Tibial artery (tissue), 4 donors: ENCODE measurements around the gene WDPCP.
"Not testable (repeated sequence)": the region's sequence is repeated elsewhere in the genome, so short reads cannot be mapped to it uniquely, and the experiment has no call there.

Experiments
- DNase-seq, 2 donors: peaks; one replicate each; pipeline ENCODE4 v3.0.0-alpha.2; 2019
- H3K27ac ChIP-seq, 2 donors: fragments of 200-600 bp; sonication (generic) in 1 of 2; 1 replicate in 1 of 2; 2 replicates in 1 of 2; pipeline ENCODE4 v1.5.1; 2018 to 2019; ENCODE audit warnings: mild to moderate bottlenecking in 1 of 2
- H3K27me3 ChIP-seq, 2 donors: fragments of 200-600 bp; sonication (generic) in 1 of 2; one replicate each; pipeline versions ENCODE4 v1.5.1 to v1.6.0; 2016 to 2019
- H3K36me3 ChIP-seq, 3 donors: fragments of 200-600 bp; sonication (generic) in 2 of 3; one replicate each; pipeline ENCODE4 v1.5.1; 2016 to 2019; ENCODE audit warnings: mild to moderate bottlenecking in 2 of 3
- H3K4me1 ChIP-seq, 4 donors: fragments of 200-600 bp; sonication (generic) in 2 of 4; 1 replicate in 3 of 4; 2 replicates in 1 of 4; pipeline ENCODE4 v1.5.1; 2016 to 2019
- H3K4me3 ChIP-seq, 2 donors: fragments of 200-600 bp; sonication (generic) in 1 of 2; 1 replicate in 1 of 2; 2 replicates in 1 of 2; pipeline ENCODE4 v1.5.1; 2018 to 2019; ENCODE audit warnings: mild to moderate bottlenecking in 2 of 2
- H3K9me3 ChIP-seq, 3 donors: fragments of 200-600 bp; sonication (generic) in 1 of 3; one replicate each; pipeline ENCODE4 v1.5.1; 2016 to 2019
- intact Hi-C: fragments of 100-400 bp; cut with DNase I; formaldehyde crosslinking; loops from one replicate; pipeline ENCODE4 v1.15.0; 2023; ENCODE audit warnings: low total_unique reads
- TF ChIP-seq, protein P1 (sequence below), 2 experiments: fragments of 200-600 bp in 1 of 2; fragments of 450-650 bp in 1 of 2; IDR thresholded peaks; one replicate each; pipeline ENCODE4 v1.5.1; 2017 to 2019; ENCODE audit warnings: antibody characterized with exemption in 2 of 2, mild to moderate bottlenecking in 1 of 2, moderate library complexity in 1 of 2

WDPCP gene

GRCh38 chr2:63078852-63079606 lies 509.2 kb downstream of the WDPCP start:
- no peaks in the 10 kb centered on the region for H3K9me3 ChIP-seq
- no peak for DNase-seq
- TF ChIP-seq, protein P1, sequence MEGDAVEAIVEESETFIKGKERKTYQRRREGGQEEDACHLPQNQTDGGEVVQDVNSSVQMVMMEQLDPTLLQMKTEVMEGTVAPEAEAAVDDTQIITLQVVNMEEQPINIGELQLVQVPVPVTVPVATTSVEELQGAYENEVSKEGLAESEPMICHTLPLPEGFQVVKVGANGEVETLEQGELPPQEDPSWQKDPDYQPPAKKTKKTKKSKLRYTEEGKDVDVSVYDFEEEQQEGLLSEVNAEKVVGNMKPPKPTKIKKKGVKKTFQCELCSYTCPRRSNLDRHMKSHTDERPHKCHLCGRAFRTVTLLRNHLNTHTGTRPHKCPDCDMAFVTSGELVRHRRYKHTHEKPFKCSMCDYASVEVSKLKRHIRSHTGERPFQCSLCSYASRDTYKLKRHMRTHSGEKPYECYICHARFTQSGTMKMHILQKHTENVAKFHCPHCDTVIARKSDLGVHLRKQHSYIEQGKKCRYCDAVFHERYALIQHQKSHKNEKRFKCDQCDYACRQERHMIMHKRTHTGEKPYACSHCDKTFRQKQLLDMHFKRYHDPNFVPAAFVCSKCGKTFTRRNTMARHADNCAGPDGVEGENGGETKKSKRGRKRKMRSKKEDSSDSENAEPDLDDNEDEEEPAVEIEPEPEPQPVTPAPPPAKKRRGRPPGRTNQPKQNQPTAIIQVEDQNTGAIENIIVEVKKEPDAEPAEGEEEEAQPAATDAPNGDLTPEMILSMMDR (IDR thresholded peaks at IDR 0.05) = no peak
- H3K36me3 ChIP-seq = no peaks in the 10 kb centered on the region
- no peaks in the 10 kb centered on the region for H3K4me1 ChIP-seq
- intact Hi-C loops = no loop called here
- no peak overlapping the region for H3K4me3 ChIP-seq
- peaks cover 0 to 5% of the 10 kb centered on the region in 2 donors for H3K27me3 ChIP-seq
- no peak overlapping the region for H3K27ac ChIP-seq

- DNase-seq, H3K36me3 ChIP-seq, H3K4me3 ChIP-seq, H3K4me1 ChIP-seq, H3K27ac ChIP-seq, H3K9me3 ChIP-seq, intact Hi-C loops: not testable (repeated sequence)
- peaks cover 0 to 16% of the 10 kb centered on the region in 2 donors for H3K27me3 ChIP-seq
Measured at GRCh38 chr2:63074399-63074798, 513.9 kb downstream of the WDPCP start.

GRCh38 chr2:63073994-63074393 lies 514.3 kb downstream of the WDPCP start:
- H3K27ac ChIP-seq = no peak overlapping the region
- H3K9me3 ChIP-seq = no peaks in the 10 kb centered on the region
- H3K27me3 ChIP-seq = peaks cover 0 to 18% of the 10 kb centered on the region in 2 donors
- H3K36me3 ChIP-seq = no peaks in the 10 kb centered on the region
- TF ChIP-seq, protein P1 (IDR thresholded peaks at IDR 0.05) = no peak
- intact Hi-C loops = no loop called here
- no peak overlapping the region for H3K4me3 ChIP-seq
- H3K4me1 ChIP-seq = no peaks in the 10 kb centered on the region
- no peak for DNase-seq

- peaks cover 0 to 21% of the 10 kb centered on the region in 2 donors for H3K27me3 ChIP-seq
- intact Hi-C loops = no loop called here
- no peak for DNase-seq
Measured at GRCh38 chr2:63071664-63072063, 516.6 kb downstream of the WDPCP start.

More at GRCh38 chr2:63071664-63072063, 516.6 kb downstream of the WDPCP start:
- Histone ChIP-seq H3K27ac (no peak overlapping the region), H3K9me3 (no peaks in the 10 kb centered on the region), H3K4me3 (no peak overlapping the region), H3K36me3 (no peaks in the 10 kb centered on the region), H3K4me1 (no peaks in the 10 kb centered on the region)
- TF ChIP-seq, protein P1 (IDR thresholded peaks at IDR 0.05) = no peak
